Colonic mucosa (tissue), 4 donors: Measurements from ENCODE around the gene ENSA. TPM values are rescaled to one million over a fixed set of nuclear protein-coding genes. Genes with fewer than 3 reads are reported as not detected.
A peak's percentile ranks its signal among the peaks of the same experiment; 100 is the strongest.

Experiments
- DNase-seq: peaks from one replicate; pipeline ENCODE4 v3.0.0-alpha.2; 2020
- H3K27ac ChIP-seq: fragments of 200-600 bp; one replicate; pipeline ENCODE4 v1.8.0; 2021
- H3K27me3 ChIP-seq: fragments of 200-600 bp; one replicate; pipeline ENCODE4 v1.8.0; 2021
- H3K36me3 ChIP-seq: fragments of 200-600 bp; one replicate; pipeline ENCODE4 v1.8.0; 2021
- H3K4me1 ChIP-seq: fragments of 200-600 bp; one replicate; pipeline ENCODE4 v1.8.0; 2021; ENCODE audit warnings: mild to moderate bottlenecking
- H3K4me3 ChIP-seq: fragments of 200-600 bp; one replicate; pipeline ENCODE4 v1.8.0; 2021
- H3K9ac ChIP-seq, 2 donors: one replicate each; pipeline ENCODE4 v1.7.0; 2013; ENCODE audit warnings: control low read depth in 2 of 2, low read depth in 2 of 2, low read length in 2 of 2
- H3K9me3 ChIP-seq: fragments of 200-600 bp; one replicate; pipeline ENCODE4 v1.8.0; 2021
- CTCF ChIP-seq: fragments of 200-600 bp; IDR thresholded peaks from one replicate; pipeline ENCODE4 v1.8.0; 2022; ENCODE audit warnings: antibody characterized with exemption, mild to moderate bottlenecking
- intact Hi-C: fragments of 100-400 bp; cut with DNase I; formaldehyde crosslinking; loops from one replicate; pipeline ENCODE4 v1.14.1; 2022
- total RNA-seq, 2 donors: library from RNA; stranded (reverse); fragmentation: NEBNext Ultra II Directional in 1 of 2; extraction: Animal tissue kit (Norgen Biotek cat#: 25700) in 1 of 2; gene quantifications; one replicate each; pipeline ENCODE4 v1.2.1, GENCODE V29; 2021
- donor health status: healthy.
- donor health status: DM: no; HTN: no; CAD: no.
- donor health status: DM: no; HTN: no; CAD: no.

ENSA gene
- total RNA-seq = 100 to 1,000 TPM; 199 to 227 TPM

- peak; percentile 97 for DNase-seq
- Histone ChIP-seq H3K27ac (peak within 1 kb of the TSS; percentile 84), H3K36me3 (no peaks in the 10 kb centered on the region), H3K9ac (peak within 1 kb of the TSS; percentile 71 to 85), H3K27me3 (no peaks in the 10 kb centered on the region), H3K4me3 (peak within 1 kb of the TSS; percentile 55), H3K4me1 (no peaks in the 10 kb centered on the region), H3K9me3 (no peaks in the 10 kb centered on the region)
- intact Hi-C loops = loop anchor here (10.0 kb wide), 1 partner anchor 165 kb away; no protein-coding TSS in a partner anchor
- TF ChIP-seq CTCF = no peak
These were observed at the start of gene ENSA for GRCh38 chr1:150629115-150629928. ENSA (minus strand) TSS chr1:150629612; CDS start chr1:150629470, 142 bp downstream.

GRCh38 chr1:150678988-150679387, 49.6 kb upstream of the ENSA start:
- H3K36me3 ChIP-seq = no peaks in the 10 kb centered on the region
- no peaks in the 10 kb centered on the region for H3K4me1 ChIP-seq
- intact Hi-C loops = no loop called here
- H3K27me3 ChIP-seq = no peaks in the 10 kb centered on the region
- H3K9me3 ChIP-seq = no peaks in the 10 kb centered on the region
- no peak overlapping the region for H3K4me3 ChIP-seq
- H3K9ac ChIP-seq = no peak overlapping the region
- DNase-seq = no peak
- H3K27ac ChIP-seq = no peak overlapping the region
- TF ChIP-seq CTCF = no peak

- Histone ChIP-seq H3K9ac (no peak overlapping the region), H3K36me3 (no peaks in the 10 kb centered on the region), H3K4me1 (peaks cover 5% of the 10 kb centered on the region), H3K27me3 (no peaks in the 10 kb centered on the region), H3K4me3 (no peak overlapping the region), H3K9me3 (no peaks in the 10 kb centered on the region), H3K27ac (no peak overlapping the region)
- intact Hi-C loops = no loop called here
- DNase-seq = no peak
- TF ChIP-seq CTCF = no peak
These were observed 45.5 kb upstream of the ENSA start for GRCh38 chr1:150674881-150675280.

GRCh38 chr1:150663321-150663720, 33.9 kb upstream of the ENSA start:
- no peaks in the 10 kb centered on the region for H3K36me3 ChIP-seq
- intact Hi-C loops = no loop called here

GRCh38 chr1:150662811-150663210, 33.4 kb upstream of the ENSA start:
- Histone ChIP-seq H3K4me1 (no peaks in the 10 kb centered on the region), H3K9ac (no peak overlapping the region), H3K36me3 (no peaks in the 10 kb centered on the region), H3K27ac (no peak overlapping the region), H3K9me3 (no peaks in the 10 kb centered on the region), H3K4me3 (no peak overlapping the region), H3K27me3 (no peaks in the 10 kb centered on the region)
- DNase-seq = no peak
- intact Hi-C loops = no loop called here
- no peak for TF ChIP-seq CTCF

More at GRCh38 chr1:150663321-150663720, 33.9 kb upstream of the ENSA start:
- Histone ChIP-seq H3K4me1 (no peaks in the 10 kb centered on the region), H3K9ac (no peak overlapping the region), H3K4me3 (no peak overlapping the region), H3K27ac (no peak overlapping the region), H3K9me3 (no peaks in the 10 kb centered on the region), H3K27me3 (no peaks in the 10 kb centered on the region)
- no peak for DNase-seq
- no peak for TF ChIP-seq CTCF
